Activated CD4-positive, alpha-beta T cell treated with anti-CD3 and anti-CD28 coated beads, Interleukin-2, amount 50 U/mL, for 1 hour (primary cell): Measurements from ENCODE around the gene TDRD12.

Experiments used
- DNase-seq: peaks from one replicate; pipeline ENCODE4 v3.0.0-alpha.2; 2020

Gene TDRD12

GRCh38 chr19:32870981-32871451, 151.4 kb downstream of the TDRD12 start:
- DNase-seq: no peak

DNA sequence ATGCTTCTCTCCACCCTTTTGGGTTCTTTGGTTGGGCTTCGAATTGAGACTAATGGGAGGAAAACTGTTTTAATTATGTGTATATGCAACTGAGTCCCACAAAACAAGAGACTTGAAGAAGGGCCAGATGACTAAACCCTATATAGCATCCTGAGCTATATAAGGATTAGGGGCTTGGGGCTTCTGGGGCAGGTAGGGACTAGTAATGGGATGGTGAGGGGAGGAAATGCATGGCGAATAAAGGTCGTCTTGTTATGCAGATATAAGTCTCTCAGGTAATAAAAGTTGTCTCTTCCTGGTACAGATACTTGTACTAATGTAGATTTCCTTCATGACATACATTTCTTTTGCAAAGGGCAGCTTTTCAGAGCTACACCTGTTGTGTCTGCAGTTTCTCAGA, 152.8 kb downstream of the TDRD12 start:
- no peak for DNase-seq

DNA sequence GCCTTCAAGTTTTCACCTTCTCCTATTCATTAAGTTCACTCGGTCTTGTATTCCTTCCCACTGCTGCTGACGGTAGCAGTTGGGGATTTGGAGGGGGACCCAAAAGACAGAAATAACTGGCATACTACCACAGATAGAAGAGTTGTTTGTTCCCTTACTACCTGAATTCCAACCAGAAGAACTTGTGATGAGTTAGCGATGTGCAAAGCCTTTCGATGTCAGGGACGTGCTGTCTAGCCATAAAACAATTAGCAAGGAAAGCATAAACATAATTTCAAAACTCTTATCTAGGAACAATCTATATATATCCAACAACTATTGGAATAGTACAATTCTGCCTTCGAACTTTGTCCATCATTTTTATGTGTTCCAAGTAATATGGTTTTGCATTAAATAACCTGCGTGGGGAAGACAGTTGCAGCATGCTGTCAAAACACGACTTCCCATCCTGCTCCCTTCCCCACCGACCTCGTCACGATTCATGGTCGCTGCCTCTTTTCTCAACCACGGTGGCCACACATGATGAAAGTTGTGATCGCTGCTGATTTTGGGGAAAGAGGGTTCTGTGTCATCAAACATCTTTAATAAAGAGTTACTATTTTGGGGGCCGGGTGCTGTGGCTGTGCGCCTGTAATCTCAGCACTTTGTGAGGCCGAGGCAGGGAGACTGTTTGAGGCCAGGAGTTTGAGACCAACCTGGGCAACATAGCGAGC, 153.8 kb downstream of the TDRD12 start:
- DNase-seq: no peak

- DNase-seq: no peak
Observed at GRCh38 chr19:32874605-32875004, 155.0 kb downstream of the TDRD12 start.

- no peak for DNase-seq
Observed at GRCh38 chr19:32875428-32875827, 155.9 kb downstream of the TDRD12 start.

DNA sequence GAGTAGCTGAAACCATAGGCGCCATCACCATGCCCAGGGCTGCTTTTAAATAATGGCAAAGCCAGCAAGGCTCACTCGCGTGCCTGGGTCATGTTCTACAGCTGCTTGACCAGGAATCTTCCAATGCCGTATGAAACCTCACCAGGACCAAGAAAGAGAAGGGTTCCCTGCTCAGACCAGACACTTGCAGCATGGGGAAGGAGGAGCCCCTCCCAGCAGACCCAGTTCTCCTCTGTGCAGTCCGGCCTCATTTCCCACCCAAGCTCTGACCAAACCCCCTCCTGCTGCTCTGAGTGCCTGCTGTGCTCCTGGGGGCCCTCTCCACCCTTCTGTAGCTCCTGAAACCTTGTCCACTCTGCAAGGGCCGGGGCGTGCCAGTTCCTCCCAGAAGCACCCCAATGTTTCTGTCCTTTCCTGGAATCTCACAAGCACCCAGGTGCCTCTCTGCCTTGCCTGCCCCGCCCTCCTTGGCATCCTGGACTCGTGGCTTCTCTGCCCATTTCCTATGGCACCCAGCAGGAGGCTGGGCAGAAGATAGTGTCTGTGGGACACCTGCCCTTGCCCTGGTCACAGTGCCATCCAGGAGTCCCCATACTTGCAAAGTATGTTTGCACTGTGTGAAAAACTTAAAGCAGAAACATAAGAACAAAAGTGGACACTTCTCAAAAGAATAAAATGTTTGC, 156.8 kb downstream of the TDRD12 start:
- no peak for DNase-seq

DNA sequence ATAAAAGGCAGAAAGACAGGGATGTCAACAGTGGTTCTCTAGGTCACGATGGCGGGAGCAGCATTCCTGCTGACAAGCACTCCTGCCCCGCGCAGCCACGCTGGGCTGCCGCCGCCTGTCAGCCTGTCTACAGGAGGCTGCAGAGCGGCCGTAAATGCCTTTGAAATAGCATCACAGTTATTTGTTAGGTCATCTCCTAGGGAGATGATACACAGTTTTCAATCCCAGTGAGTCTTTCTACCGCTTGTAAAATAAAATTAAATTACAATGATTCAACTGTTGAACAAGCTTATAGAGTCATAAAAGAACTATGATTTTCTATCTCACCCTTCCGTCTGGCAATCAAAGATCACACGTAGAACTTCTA, 157.3 kb downstream of the TDRD12 start:
- DNase-seq: no peak
